Measurements from ENCODE around the gene AUTS2. TPM values are rescaled to one million over a fixed set of nuclear protein-coding genes. Genes with fewer than 3 reads are reported as not detected.
A peak's percentile ranks its signal among the peaks of the same experiment; 100 is the strongest.

AUTS2 gene
- polyA plus RNA-seq, 6 donors from 2014 or later, result 8.8 to 28.0 (median 20.9) TPM

DNA sequence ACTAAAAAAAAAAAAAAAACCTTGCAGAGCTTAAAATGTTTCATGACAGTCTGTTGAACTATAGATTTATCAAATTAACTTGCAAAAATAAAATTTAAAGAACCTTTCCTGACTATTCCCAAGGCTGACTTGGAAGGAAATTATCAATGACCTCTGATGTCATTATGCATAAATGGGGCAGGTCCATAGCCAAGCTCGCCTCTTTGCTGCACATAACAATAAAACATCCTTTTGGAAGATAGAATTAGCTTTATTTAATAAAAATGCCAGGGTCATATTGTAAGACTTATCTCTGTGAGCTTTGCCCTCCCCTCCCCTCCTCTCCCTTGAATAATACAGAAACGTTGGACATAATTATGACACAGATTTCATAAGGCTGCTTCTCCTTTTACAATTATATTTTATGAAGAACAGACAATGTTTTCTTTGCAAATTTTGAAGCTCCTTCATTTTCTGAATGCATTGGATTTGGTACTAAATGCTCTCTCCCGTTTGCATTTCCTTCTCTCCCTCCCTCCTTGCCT is 444.8 kb downstream of the AUTS2 start:
- H3K36me3 Mint-ChIP-seq, result no peaks in the 10 kb centered on the region
- H3K27me3 Mint-ChIP-seq, result no peaks in the 10 kb centered on the region
- peaks cover 5 to 10% (median 6%) of the 10 kb centered on the region in 3 donors for H3K4me1 Mint-ChIP-seq
- no peak for ATAC-seq (ENCODE audit: low read depth in 2 of 2)
- H3K4me3 Mint-ChIP-seq, result no peak overlapping the region
- no peaks in the 10 kb centered on the region for H3K9me3 Mint-ChIP-seq
- no peak for DNase-seq
- peak overlapping the region in 2 of 6 donors; percentile 81 to 93 for H3K27ac Mint-ChIP-seq

DNA sequence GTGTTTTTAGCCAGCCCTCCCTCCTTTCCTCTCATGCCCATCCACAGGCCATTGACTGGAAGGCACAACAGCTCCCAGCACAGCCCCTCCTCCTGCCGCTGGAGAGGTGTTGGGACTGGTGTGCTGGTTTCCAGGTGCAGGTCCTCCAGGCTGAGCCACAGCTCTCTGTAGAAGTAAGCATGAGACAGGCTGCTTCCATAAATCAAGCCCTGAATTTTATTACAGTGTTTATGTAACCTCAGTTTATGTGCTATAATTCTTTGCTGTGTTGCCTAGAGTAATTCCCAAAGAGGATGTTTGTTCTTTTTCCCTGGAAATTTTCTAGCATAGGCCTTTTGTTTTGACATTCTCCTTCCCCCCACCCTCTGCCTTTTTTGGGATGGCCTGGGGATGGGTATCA is 445.8 kb downstream of the AUTS2 start:
- Mint-ChIP-seq H3K4me3 (no peak overlapping the region), H3K4me1 (peaks cover 5 to 13% (median 9%) of the 10 kb centered on the region in 3 donors), H3K36me3 (no peaks in the 10 kb centered on the region), H3K27me3 (no peaks in the 10 kb centered on the region), H3K9me3 (no peaks in the 10 kb centered on the region), H3K27ac (peak overlapping the region in 1 of 6 donors; percentile 34)
- ATAC-seq (ENCODE audit: low read depth in 2 of 2) (no peak), DNase-seq (no peak)

DNA sequence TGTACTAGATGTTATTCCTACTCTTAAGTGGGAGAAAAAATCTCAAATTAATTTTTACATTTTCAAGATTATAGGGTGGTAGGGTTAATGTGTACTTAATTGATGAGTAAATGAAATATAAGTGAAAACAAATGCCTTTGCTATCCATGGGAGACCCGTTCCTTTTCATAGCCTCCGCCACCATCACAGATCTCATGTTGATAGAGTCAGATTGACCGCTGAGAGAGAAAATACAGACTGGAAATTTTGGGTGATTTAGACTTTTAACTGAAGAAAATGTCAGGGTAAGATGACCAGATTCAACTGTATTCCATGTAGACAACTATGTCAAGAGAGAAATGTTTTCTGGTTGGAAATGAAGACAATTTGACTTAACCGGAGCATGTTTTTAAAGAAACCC is 446.2 kb downstream of the AUTS2 start:
- no peak overlapping the region for H3K4me3 Mint-ChIP-seq
- ATAC-seq (ENCODE audit: low read depth in 2 of 2) (no peak), DNase-seq (no peak)
- H3K9me3 Mint-ChIP-seq, result no peaks in the 10 kb centered on the region
- H3K27ac Mint-ChIP-seq, result peak overlapping the region in 1 of 6 donors; percentile 2
- H3K36me3 Mint-ChIP-seq, result no peaks in the 10 kb centered on the region
- peaks cover 5 to 13% (median 9%) of the 10 kb centered on the region in 3 donors for H3K4me1 Mint-ChIP-seq
- H3K27me3 Mint-ChIP-seq, result no peaks in the 10 kb centered on the region

DNA sequence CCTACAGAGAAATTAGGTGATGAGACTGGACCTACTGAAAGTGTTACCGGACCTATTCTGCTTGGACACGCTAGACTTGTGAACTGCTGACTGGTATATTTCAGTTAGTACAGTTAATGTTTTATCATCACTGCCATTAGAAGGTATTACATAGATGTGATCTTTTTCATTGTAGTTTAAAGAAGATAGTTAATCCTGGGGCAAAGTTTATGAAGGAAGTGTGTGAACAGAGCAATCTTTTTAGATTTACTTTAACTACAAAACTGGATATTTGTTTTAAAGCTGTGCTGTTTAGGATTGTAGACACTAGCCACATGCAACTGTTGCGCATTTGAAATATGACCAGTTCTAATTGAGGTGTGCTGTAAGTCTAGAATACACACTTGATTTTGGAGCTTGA is 446.7 kb downstream of the AUTS2 start:
- Mint-ChIP-seq H3K9me3 (no peaks in the 10 kb centered on the region), H3K4me1 (peaks cover 5 to 13% (median 9%) of the 10 kb centered on the region in 3 donors), H3K27ac (no peak overlapping the region), H3K4me3 (no peak overlapping the region), H3K27me3 (no peaks in the 10 kb centered on the region), H3K36me3 (no peaks in the 10 kb centered on the region)
- ATAC-seq (ENCODE audit: low read depth in 2 of 2), result no peak
- DNase-seq, result no peak

DNA sequence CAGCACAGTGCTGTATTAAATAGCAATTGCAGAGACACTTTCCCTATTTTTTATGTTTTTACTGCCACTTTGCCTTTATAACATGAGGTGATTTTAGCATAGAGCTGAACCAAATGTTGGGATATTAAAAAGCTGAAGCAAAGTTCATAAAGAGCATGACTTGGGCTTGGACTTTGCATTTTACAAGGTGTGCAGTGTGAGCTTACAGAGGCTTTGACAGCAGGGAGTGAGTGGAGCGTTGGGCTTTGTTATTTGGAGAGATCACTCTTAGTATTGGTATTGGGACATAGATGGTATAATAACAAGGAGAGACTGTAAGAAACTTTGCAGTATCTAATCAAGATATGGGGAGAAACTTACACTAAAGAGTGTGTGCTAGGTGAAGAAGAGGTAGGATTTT is 449.1 kb downstream of the AUTS2 start:
- peak overlapping the region in 1 of 8 donors; percentile 13 for H3K4me3 Mint-ChIP-seq
- DNase-seq (no peak), ATAC-seq (ENCODE audit: low read depth in 2 of 2) (no peak)
- no peaks in the 10 kb centered on the region for H3K27me3 Mint-ChIP-seq
- H3K27ac Mint-ChIP-seq, result peak overlapping the region in 1 of 6 donors; percentile 2
- H3K4me1 Mint-ChIP-seq, result peaks cover 5 to 21% (median 16%) of the 10 kb centered on the region in 3 donors
- no peaks in the 10 kb centered on the region for H3K36me3 Mint-ChIP-seq
- peaks cover 0 to 2% (median 0%) of the 10 kb centered on the region in 7 donors for H3K9me3 Mint-ChIP-seq

DNA sequence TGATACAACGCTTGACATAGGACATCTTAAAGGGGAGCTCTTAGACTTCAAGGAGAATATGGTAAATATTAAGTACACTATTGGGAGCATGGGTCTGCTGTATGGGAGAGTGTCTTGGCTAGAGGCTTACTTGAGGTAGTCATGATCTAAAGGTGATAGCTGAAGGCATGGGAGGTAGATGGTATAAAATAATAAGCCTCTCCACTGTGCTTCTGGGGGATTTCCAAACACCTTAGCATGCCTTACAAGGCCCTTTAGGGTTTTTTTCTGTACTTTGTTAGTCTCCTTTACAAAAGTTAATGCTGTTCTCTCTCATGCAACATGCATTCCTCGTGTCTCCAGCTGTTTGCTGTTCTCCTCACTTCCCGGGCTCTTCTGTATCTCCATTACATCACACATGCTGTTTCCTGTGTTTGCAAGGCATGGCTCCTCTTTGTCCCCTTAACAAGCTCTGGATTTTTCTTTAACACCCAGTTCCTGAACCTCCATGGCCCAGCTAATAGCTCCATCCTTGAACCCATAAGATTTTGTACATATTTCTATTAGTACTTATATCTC is 449.7 kb downstream of the AUTS2 start:
- H3K9me3 Mint-ChIP-seq, result peaks cover 0 to 2% (median 0%) of the 10 kb centered on the region in 7 donors
- no peaks in the 10 kb centered on the region for H3K36me3 Mint-ChIP-seq
- peaks cover 5 to 21% (median 16%) of the 10 kb centered on the region in 3 donors for H3K4me1 Mint-ChIP-seq
- no peak for ATAC-seq (ENCODE audit: low read depth in 2 of 2)
- H3K27ac Mint-ChIP-seq, result no peak overlapping the region
- no peaks in the 10 kb centered on the region for H3K27me3 Mint-ChIP-seq
- DNase-seq, result no peak
- no peak overlapping the region for H3K4me3 Mint-ChIP-seq

DNA sequence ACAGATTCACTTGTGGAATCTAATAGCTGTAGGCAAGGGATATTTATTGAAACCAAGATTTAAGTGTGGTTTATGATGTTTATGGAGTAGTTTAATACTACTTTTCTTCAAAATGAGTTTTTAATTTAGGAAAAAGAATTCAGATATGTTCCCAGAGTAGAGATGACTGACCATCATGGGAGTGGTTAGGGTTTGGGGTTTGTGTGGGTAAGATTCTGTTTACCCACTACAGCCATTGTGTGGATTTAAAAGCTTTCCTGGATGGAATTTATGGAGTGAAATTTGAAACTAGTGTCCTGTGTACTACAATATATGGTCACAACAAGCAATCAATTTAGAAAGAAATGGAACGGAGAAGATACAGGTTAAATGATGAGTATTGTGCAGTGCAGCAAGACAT is 453.5 kb downstream of the AUTS2 start:
- Mint-ChIP-seq H3K36me3 (no peaks in the 10 kb centered on the region), H3K9me3 (peaks cover 0 to 2% (median 0%) of the 10 kb centered on the region in 7 donors), H3K27ac (peak overlapping the region in 1 of 6 donors; percentile 36), H3K27me3 (no peaks in the 10 kb centered on the region), H3K4me3 (no peak overlapping the region), H3K4me1 (peaks cover 5 to 27% (median 24%) of the 10 kb centered on the region in 3 donors)
- DNase-seq (no peak), ATAC-seq (ENCODE audit: low read depth in 2 of 2) (no peak)

DNA sequence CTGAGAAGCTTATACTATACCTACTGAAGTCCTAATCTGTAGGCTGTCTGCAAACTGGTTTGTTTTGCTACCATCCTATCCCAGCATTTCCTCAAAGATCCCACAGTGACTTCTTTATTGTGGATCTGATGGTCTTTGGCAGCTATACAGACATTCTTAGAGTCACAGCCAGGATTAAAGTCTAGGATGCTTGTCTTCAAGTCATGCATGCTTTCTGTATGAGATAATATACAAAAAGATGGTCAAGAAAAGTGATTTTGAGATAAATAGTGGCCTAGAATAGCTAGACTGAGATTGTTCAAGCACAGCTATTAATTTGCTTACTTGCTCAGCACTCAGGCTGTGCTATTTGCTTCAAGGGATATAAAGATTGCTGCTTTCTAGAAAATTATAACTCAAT is 454.4 kb downstream of the AUTS2 start:
- no peak overlapping the region for H3K4me3 Mint-ChIP-seq
- H3K27ac Mint-ChIP-seq, result peak overlapping the region in 1 of 6 donors; percentile 24
- H3K36me3 Mint-ChIP-seq, result no peaks in the 10 kb centered on the region
- ATAC-seq (ENCODE audit: low read depth in 2 of 2) (no peak), DNase-seq (no peak)
- H3K27me3 Mint-ChIP-seq, result no peaks in the 10 kb centered on the region
- peaks cover 2 to 23% (median 20%) of the 10 kb centered on the region in 3 donors for H3K4me1 Mint-ChIP-seq
- peaks cover 0 to 2% (median 0%) of the 10 kb centered on the region in 7 donors for H3K9me3 Mint-ChIP-seq

DNA sequence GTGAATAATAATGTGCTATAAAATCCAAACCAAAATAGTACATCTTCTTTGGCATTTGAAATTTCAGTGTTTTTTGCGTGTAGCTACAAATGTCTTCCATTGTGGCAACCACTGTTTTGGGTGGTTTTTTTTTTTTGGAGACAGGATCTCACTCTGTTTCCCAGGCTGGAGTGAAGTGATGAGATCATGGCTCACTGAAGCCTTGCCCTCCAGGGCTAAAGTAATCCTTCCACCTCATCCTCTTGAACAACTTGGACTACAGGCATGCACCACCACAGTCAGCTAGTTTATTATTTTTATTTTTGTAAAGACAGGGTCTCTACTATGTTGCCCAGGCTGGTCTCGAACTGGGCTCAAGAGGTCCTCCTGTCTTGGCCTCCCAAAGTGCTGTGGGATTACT is 455.1 kb downstream of the AUTS2 start:
- ATAC-seq (ENCODE audit: low read depth in 2 of 2) (no peak), DNase-seq (no peak)
- Mint-ChIP-seq H3K27ac (peak overlapping the region in 1 of 6 donors; percentile 32), H3K36me3 (no peaks in the 10 kb centered on the region), H3K27me3 (no peaks in the 10 kb centered on the region), H3K9me3 (peaks cover 0 to 2% (median 0%) of the 10 kb centered on the region in 7 donors), H3K4me1 (peaks cover 2 to 18% (median 15%) of the 10 kb centered on the region in 3 donors), H3K4me3 (no peak overlapping the region)

DNA sequence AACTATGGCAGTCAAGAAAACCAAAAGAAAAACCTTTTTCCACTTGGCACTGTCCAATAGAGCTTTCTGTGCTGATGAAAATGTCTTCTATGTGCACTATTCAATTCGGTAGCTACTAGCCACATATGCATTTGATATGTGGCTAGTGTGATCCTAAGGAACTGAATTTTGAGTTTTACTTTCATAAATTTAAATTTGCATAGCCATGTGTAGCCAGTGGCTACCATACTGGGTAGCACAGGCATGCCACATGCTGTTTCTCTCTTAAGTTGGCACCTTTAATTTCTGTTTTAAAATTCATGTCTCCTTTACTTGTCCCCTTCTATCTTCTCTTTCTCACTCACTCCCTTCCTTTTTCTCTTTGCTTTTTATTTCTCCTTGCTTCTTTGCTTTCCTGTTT is 455.7 kb downstream of the AUTS2 start:
- Mint-ChIP-seq H3K36me3 (no peaks in the 10 kb centered on the region), H3K4me1 (peaks cover 2 to 19% (median 15%) of the 10 kb centered on the region in 3 donors), H3K9me3 (peaks cover 0 to 2% (median 0%) of the 10 kb centered on the region in 7 donors), H3K27me3 (no peaks in the 10 kb centered on the region), H3K27ac (peak overlapping the region in 1 of 6 donors; percentile 28), H3K4me3 (no peak overlapping the region)
- DNase-seq (no peak), ATAC-seq (ENCODE audit: low read depth in 2 of 2) (no peak)

DNA sequence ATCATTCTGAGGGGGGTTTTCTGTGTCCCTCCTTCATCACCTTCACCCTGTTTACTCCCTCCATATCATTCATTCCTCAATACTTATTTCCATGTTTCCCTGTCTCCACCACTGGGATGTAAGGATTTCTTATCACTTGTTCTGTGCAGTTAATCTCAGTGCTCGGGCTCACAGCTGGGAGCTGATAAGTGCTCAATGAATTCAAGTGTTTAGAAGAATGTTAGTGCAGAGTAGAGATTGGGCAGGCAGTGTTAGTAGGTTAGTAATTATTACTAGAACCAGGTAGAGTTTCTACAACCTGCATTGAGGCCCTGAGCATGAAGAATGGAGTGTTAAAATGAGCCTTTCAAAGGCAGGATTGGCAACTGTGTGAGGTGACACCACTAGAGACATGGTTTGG is 458.1 kb downstream of the AUTS2 start:
- Mint-ChIP-seq H3K4me1 (peaks cover 2 to 26% (median 20%) of the 10 kb centered on the region in 3 donors), H3K9me3 (no peaks in the 10 kb centered on the region), H3K27me3 (no peaks in the 10 kb centered on the region), H3K36me3 (no peaks in the 10 kb centered on the region), H3K4me3 (no peak overlapping the region), H3K27ac (peak overlapping the region in 1 of 6 donors; percentile 61)
- ATAC-seq (ENCODE audit: low read depth in 2 of 2) (no peak), DNase-seq (no peak)

DNA sequence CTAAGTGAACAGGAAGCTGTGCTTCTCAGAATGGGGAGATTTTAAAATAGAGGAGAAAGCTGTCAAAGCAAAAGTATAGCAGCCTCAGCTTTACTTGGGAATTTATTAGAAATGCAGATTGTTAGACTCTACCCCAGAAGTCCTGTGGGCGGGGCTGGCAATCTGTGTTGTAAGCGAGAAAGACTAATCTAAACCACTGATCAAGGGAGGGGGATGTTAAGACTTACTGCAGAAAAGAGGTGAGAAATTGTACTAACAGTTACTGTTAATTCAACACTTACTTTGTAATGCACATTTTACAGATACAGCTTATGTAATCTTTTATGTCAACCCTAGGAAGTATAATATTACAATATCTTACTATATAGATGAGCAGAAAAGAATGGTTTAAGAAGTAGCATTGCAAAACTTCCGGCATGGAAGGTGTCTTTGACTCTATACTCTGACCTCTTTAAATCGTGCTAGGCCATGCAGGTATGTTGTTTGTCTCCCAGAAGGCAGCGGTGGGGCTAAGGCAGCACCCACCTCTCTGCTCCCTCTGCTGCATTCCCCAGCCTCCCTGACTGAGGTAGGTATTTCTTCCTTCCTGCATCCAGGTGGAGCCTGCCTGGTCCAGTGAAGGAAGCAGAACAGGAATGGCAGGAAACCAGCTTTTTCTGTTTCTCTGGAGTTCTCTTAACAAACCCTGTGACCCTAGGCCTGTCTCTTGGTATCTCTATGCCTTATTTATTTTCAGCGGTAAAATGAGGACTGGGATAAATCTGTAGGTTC is 462.2 kb downstream of the AUTS2 start:
- Mint-ChIP-seq H3K27ac (peak overlapping the region in 2 of 6 donors; percentile 6 to 39), H3K36me3 (no peaks in the 10 kb centered on the region), H3K9me3 (no peaks in the 10 kb centered on the region), H3K4me1 (peaks cover 0 to 32% (median 14%) of the 10 kb centered on the region in 3 donors), H3K4me3 (no peak overlapping the region), H3K27me3 (no peaks in the 10 kb centered on the region)
- DNase-seq (no peak), ATAC-seq (ENCODE audit: low read depth in 2 of 2) (no peak)

DNA sequence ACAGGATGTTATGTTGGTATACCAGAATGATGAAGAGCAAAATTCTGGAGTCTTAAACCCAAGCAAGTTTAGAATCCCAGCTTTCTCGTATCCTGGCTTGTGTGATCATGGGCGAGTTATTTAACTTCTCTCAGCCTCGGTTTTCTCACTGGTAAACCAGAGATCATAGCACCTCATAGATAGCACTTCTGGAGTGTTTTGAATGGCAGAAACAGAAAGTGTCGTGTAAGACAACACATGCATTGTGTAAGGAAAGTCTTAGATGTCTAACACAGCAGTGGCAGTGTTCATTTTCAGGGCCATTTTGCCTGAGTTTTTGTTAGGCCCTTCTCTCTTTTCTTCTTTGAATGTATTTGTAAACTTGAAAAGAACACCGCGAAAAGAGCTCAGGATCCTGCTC is 465.1 kb downstream of the AUTS2 start:
- Mint-ChIP-seq H3K4me1 (peaks cover 0 to 21% (median 14%) of the 10 kb centered on the region in 3 donors), H3K27ac (peak overlapping the region in 1 of 6 donors; percentile 40), H3K4me3 (no peak overlapping the region), H3K27me3 (no peaks in the 10 kb centered on the region), H3K9me3 (no peaks in the 10 kb centered on the region), H3K36me3 (no peaks in the 10 kb centered on the region)
- DNase-seq, result no peak
- no peak for ATAC-seq (ENCODE audit: low read depth in 2 of 2)

DNA sequence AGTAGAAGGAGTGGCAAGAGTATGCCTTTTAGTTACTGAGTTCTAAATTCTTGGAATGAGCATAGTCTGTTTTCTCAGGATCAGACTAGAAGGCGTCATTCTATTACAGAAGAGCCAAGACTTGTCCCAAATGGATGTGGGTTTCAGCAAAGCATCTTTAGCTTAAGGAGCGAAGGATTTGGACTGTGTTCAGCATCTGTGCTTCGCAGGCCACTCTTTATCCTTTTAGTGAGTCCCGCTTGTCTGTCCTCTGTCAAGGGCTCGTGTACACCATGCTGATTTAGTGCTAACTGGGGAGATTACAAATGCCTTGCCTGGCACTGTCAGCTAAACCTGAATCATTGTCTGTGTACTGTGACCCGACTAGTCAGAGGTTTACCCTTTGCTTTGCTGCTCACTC is 465.7 kb downstream of the AUTS2 start:
- H3K4me1 Mint-ChIP-seq, result peaks cover 0 to 25% (median 14%) of the 10 kb centered on the region in 3 donors
- no peaks in the 10 kb centered on the region for H3K27me3 Mint-ChIP-seq
- no peaks in the 10 kb centered on the region for H3K36me3 Mint-ChIP-seq
- DNase-seq (no peak), ATAC-seq (ENCODE audit: low read depth in 2 of 2) (no peak)
- peak overlapping the region in 1 of 6 donors; percentile 21 for H3K27ac Mint-ChIP-seq
- H3K4me3 Mint-ChIP-seq, result no peak overlapping the region
- H3K9me3 Mint-ChIP-seq, result no peaks in the 10 kb centered on the region

All from naive B cell (primary cell).